ENCODE measurements around the gene SPATA31A6.
"Not testable (repeated sequence)": the region's sequence is repeated elsewhere in the genome, so short reads cannot be mapped to it uniquely, and the experiment has no call there.

SPATA31A6 gene

DNA sequence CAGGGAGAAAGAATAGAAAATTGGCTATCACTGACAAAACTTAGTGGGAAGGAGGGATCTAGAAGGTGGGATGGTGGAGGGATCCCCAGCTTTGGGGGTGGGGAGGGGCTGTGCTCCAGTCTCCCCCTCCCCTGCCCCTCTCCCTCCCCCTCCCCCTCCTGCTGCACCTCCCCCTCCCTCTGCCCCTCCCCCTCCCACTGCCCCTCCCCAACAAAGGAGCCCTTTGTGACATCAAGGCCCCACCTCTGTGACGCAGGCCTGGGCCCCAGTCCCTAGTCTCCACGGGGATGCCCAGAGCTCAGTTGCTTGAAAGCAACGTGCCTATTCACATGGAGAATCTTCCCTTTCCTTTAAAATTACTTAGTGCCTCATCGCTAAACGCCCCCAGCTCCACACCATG lies at the start of gene SPATA31A6:
Gene SPATA31A6, plus strand, starts transcription at position 301 of the 400 bp plus-strand sequence. Its CDS starts 29 bp downstream, at position 330.
- DNase-seq (ENCODE audit: low read depth in 2 of 2), result not testable (repeated sequence)

- not testable (repeated sequence) for DNase-seq (ENCODE audit: low read depth in 2 of 2)
Observed at GRCh38 chr9:42160299-42160698, 23.2 kb upstream of the SPATA31A6 start.

DNA sequence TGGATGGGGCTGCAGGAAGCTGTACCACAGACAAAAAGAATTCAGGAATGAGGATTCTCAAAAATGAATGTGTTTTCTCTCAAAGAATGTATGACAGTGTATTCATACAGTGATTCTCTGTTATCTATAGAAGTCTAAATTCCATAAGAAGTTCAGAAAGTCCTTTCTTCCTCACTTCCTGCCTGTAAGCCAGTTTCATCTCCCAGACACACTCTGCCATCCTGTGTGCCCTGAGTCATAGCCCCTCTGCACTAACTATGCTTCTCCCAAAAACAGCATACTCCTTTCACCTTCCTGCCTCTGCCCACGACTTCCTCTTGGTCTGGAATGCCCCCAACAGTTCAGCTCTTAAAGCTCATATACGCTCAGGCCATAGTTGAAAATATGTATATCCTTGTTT lies 36.4 kb downstream of the SPATA31A6 start:
- DNase-seq (ENCODE audit: low read depth in 2 of 2), result not testable (repeated sequence)

GRCh38 chr9:42223230-42223629 lies 39.8 kb downstream of the SPATA31A6 start:
- DNase-seq (ENCODE audit: low read depth in 2 of 2), result not testable (repeated sequence)

DNA sequence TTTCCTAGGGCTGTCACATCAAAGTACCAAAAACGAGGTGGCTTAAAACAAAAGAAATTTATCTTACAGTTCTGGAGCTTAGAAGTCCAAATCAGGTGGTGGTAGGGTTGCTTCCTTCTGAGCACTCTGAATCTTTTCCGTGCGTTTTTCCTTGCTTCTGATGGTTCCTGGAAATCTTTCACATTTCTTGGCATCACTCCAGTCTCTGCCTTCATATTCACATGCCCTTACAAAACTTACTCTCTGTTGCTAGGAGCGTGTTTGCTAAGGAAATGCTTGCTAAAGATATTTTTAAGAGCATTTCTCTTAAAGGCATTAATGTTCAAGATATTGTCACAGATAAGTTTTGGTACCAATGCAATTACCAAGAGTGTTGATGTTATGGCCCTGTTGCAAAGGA lies 49.6 kb downstream of the SPATA31A6 start:
- DNase-seq (ENCODE audit: low read depth in 2 of 2), result not testable (repeated sequence)

DNA sequence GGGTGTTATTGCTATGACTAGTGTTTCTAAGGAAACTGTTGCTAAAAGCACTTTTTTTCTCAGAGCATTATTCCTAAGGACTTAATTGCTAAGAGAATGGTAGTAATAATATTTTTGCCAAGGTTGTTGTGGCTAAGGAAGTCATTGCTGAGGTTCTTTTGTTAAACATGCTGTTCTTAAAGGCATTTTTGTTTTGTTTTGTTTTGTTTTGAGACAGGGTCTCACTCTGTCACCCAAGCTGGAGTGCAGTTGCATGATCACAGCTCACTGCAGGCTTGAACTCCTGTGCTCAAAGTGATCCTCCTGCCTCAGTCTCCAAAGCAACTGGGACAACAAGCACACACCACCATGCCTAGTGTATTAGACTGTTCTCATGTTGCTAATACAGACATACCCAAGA lies 51.2 kb downstream of the SPATA31A6 start:
- DNase-seq (ENCODE audit: low read depth in 2 of 2), result not testable (repeated sequence)

DNA sequence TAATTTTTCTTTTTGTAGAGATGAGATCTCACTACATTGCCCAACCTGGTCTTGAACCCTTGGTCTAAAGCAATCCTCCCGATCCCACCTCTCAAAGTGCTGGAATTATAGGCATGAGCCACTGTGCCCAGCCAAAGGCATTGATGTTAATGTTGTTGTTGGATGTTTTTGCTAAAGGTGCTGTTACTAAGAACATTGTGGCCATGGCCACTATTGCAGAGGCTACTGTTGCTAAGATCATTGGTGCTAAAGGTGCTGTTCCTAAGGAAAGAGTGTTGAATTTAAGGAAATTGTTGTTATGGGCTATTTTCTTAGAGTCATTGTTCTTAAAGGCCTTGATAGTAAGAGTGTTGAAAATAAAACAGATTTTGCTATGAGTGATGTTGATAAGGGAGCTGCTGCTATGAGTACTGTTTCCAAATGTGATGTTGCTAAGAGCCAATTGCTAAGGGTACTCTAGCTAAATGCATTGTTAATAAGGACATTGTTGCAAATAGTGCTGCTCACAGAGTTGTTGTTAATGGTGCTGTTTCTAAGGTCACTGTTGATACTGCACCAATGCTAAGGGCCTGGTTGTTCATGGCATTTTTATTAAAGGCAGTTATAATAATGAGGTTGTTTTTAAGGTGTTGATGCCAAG lies 52.0 kb downstream of the SPATA31A6 start:
- not testable (repeated sequence) for DNase-seq (ENCODE audit: low read depth in 2 of 2)

DNA sequence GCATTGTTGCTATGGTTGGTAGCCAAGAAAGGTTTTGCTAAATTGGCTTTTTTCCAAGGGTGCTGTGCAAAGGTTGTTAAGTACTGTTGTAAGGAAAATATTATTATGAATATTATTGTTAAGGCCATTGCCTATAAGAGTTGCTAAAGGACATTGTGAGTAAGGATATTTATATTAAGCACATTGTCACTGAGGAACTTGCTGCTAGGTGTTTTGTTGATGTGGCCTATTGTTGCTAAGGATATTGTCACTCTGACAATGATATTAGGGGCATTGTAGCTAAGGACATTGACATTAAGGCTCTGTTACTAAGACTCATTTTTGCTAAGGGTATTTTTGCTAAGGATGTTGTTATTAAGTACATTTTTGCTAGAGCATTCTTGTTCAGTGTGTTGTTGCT lies 52.6 kb downstream of the SPATA31A6 start:
- DNase-seq (ENCODE audit: low read depth in 2 of 2), result not testable (repeated sequence)

GRCh38 chr9:42237381-42237780 lies 53.9 kb downstream of the SPATA31A6 start:
- not testable (repeated sequence) for DNase-seq (ENCODE audit: low read depth in 2 of 2)

- not testable (repeated sequence) for DNase-seq (ENCODE audit: low read depth in 2 of 2)
Observed at GRCh38 chr9:42238862-42239261, 55.4 kb downstream of the SPATA31A6 start.
